Measurements from ENCODE around the gene LRATD1.

LRATD1 gene

DNA sequence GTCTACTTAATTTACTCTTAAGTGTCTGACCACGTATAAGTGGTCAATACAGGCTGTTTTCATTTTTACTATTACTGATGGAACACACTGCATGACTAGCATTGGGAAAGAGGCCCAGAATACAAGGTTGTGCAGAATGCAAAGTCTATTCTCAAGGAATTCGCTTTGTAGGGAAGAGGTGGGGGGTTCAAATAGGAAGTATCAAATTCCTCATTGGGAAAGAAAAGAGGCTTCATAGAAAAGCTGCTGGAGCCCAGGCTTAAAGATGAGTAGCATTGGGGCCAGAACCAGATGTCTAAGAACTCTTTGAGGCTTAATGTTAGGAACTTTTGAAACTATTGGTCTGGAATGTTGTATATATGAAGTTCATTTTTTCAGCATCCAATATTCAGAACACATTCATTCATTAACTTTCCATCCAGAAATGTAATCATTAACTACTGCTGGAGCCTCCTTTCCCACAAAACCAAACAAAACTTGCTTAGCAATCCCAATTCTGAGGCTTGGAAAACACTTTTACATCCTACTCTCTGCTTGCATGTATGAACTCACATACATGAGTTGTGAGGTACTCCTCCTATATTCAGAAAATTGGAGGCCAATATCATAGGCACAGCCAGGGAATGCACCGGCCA is 994 bp upstream of the LRATD1 start:
- TF ChIP-seq, protein P1, sequence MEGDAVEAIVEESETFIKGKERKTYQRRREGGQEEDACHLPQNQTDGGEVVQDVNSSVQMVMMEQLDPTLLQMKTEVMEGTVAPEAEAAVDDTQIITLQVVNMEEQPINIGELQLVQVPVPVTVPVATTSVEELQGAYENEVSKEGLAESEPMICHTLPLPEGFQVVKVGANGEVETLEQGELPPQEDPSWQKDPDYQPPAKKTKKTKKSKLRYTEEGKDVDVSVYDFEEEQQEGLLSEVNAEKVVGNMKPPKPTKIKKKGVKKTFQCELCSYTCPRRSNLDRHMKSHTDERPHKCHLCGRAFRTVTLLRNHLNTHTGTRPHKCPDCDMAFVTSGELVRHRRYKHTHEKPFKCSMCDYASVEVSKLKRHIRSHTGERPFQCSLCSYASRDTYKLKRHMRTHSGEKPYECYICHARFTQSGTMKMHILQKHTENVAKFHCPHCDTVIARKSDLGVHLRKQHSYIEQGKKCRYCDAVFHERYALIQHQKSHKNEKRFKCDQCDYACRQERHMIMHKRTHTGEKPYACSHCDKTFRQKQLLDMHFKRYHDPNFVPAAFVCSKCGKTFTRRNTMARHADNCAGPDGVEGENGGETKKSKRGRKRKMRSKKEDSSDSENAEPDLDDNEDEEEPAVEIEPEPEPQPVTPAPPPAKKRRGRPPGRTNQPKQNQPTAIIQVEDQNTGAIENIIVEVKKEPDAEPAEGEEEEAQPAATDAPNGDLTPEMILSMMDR (IDR thresholded peaks at IDR 0.05; ENCODE audit: borderline replicate concordance, control extremely low read depth, extremely low read depth, insufficient read depth, missing control alignments): no peak
- in situ Hi-C loops (cut with MboI; ENCODE audit: low sequenced_read_pairs, unreplicated experiment): no loop called here
- DNase-seq (ENCODE audit: low spot score): no peak

DNA sequence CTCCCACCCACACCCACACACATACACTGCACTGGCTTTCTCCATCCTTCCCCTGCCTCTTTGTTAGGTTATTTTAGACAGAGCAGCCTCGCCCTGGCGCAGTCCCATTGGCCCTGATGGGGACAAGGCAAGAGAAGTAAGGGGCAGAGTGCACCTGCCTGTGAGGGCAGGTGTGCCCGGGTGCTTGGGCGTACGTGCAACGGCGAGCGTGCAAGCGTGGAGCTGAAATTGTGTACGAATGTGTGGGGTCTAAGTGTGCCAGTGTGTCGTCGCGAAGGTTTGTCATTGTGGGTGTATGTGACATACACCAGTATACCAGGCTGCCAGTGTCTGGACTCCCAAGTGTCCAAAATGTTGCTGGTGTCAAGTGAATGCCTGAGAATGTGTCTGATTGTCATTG is 544 bp downstream of the LRATD1 start:
- in situ Hi-C loops (cut with MboI; ENCODE audit: low sequenced_read_pairs, unreplicated experiment): no loop called here

DNA sequence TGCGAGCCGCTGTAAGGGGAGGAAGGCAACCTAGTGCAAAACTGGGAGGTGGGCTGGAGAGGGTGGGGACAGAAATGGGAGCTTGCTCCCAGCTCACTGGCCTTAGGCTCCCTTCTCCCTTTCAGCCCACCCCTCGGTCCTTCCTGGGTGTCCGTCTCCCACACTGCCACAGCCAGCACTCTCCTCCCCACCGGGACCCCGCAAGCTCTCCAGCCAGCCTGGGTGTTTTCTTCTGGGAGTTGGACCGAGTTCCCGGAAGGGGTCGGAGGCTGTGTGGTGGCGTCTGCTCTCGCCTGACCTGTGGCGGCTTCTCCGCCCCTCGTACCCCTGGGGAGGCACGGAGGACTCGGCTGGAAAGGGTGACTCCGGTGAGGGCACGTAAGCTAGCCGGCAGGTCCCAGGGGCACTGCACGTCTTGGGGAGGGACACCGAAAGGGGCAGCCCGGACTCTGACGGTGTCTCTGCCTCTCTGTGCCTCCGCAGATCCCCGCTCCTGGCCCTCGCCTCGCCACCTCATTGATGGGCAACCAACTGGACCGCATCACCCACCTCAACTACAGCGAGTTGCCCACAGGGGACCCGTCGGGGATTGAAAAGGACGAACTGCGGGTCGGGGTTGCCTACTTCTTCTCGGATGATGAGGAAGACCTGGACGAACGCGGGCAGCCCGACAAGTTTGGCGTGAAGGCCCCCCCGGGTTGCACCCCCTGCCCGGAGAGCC is 1.1 kb downstream of the LRATD1 start:
- peak; percentile 31 for DNase-seq (ENCODE audit: low spot score)
- in situ Hi-C loops (cut with MboI; ENCODE audit: low sequenced_read_pairs, unreplicated experiment): no loop called here
- TF ChIP-seq, protein P1 (IDR thresholded peaks at IDR 0.05; ENCODE audit: borderline replicate concordance, control extremely low read depth, extremely low read depth, insufficient read depth, missing control alignments): no peak

More for the DNA sequence above, 544 bp downstream of the LRATD1 start:
- DNase-seq (ENCODE audit: low spot score): peak; percentile 8
- TF ChIP-seq, protein P1 (IDR thresholded peaks at IDR 0.05; ENCODE audit: borderline replicate concordance, control extremely low read depth, extremely low read depth, insufficient read depth, missing control alignments): no peak

DNA sequence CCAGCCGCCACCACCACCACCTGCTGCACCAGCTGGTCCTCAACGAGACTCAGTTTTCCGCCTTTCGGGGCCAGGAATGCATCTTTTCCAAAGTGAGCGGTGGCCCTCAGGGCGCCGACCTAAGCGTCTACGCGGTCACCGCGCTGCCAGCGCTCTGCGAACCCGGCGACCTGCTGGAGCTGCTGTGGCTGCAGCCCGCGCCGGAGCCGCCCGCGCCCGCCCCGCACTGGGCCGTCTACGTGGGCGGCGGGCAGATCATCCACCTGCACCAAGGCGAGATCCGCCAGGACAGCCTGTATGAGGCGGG is 1.6 kb downstream of the LRATD1 start:
- in situ Hi-C loops (cut with MboI; ENCODE audit: low sequenced_read_pairs, unreplicated experiment): no loop called here
- no peak for DNase-seq (ENCODE audit: low spot score)
- TF ChIP-seq, protein P1 (IDR thresholded peaks at IDR 0.05; ENCODE audit: borderline replicate concordance, control extremely low read depth, extremely low read depth, insufficient read depth, missing control alignments): no peak

DNA sequence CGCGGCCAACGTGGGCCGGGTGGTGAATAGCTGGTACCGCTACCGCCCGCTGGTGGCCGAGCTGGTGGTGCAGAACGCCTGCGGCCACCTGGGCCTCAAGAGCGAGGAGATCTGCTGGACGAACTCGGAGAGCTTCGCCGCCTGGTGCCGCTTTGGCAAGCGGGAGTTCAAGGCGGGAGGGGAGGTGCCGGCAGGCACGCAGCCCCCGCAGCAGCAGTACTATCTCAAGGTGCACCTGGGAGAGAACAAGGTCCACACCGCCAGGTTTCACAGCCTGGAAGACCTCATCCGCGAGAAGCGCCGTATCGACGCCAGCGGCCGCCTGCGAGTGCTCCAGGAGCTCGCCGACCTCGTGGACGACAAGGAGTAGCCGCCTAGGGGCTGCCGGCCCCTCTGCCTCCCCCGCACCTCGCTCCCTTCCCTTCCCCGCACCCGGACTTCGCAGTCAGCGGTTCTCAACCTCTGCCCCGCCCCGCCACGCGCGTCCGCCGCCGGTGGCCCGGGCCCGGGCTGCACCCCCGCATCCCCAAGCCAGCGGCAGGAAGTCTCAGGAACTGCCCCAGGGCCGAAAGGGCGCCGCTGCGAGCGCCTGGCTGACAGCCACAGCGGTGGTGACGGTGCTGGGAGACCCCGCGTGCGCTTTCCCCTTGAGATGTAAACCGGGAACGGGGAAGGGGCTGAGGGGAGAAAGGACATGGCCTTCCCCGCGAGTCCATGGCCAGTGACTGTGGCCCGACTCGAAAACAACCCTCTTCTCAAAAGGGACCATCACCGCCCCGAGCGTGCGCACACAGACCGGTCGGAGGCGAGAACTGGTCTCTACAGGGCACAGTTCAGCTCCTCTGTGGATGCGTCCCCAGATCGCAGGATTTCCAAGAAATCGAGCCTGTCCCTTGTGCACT is 2.2 kb downstream of the LRATD1 start:
- peak; percentile 69 for DNase-seq (ENCODE audit: low spot score)
- in situ Hi-C loops (cut with MboI; ENCODE audit: low sequenced_read_pairs, unreplicated experiment): no loop called here
- TF ChIP-seq, protein P1 (IDR thresholded peaks at IDR 0.05; ENCODE audit: borderline replicate concordance, control extremely low read depth, extremely low read depth, insufficient read depth, missing control alignments): peak; percentile 54

DNA sequence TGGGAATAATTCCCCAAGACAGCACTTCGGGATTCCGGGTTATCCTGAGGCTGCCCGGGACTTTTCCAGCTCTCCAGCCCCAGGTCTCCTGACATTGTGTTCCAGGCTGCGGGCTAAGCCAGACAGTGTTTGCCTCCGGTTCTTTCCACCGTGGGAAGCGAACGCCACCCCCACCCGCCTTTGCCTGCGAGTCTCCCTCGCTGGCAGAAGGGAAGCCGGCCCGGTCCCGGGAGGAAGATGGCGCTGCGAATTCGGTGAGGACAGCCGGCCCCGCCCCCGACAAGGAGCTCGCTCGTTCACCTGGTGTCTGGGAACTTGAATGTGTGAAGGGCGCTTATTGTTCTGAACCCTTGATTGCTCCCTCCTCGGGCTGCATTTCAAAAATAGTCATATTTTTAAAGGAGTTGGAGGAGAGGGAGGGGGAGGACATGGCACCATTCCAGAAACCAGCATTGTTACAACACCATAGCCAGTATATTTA is 2.9 kb downstream of the LRATD1 start:
- TF ChIP-seq, protein P1 (IDR thresholded peaks at IDR 0.05; ENCODE audit: borderline replicate concordance, control extremely low read depth, extremely low read depth, insufficient read depth, missing control alignments): peak; percentile 22
- peak; percentile 31 for DNase-seq (ENCODE audit: low spot score)
- in situ Hi-C loops (cut with MboI; ENCODE audit: low sequenced_read_pairs, unreplicated experiment): no loop called here
